Neuron (in vitro differentiated cells): Measurements from ENCODE around the gene CAPS.
"Not testable (repeated sequence)": the region's sequence is repeated elsewhere in the genome, so short reads cannot be mapped to it uniquely, and the experiment has no call there.

Experiments used
- H2AFZ ChIP-seq: one replicate; pipeline ENCODE4 v1.6.1; 2013; ENCODE audit warnings: low read depth, mild to moderate bottlenecking, inconsistent platforms, low read length, moderate library complexity
- H3K27me3 ChIP-seq: one replicate; pipeline ENCODE4 v1.6.1; 2013; ENCODE audit warnings: low read length; ENCODE audit not compliant: insufficient read depth
- H3K36me3 ChIP-seq: one replicate; pipeline ENCODE4 v1.6.1; 2013; ENCODE audit warnings: low read length; ENCODE audit not compliant: insufficient read depth
- H3K4me1 ChIP-seq: one replicate; pipeline ENCODE4 v1.6.1; 2013; ENCODE audit warnings: low read length; ENCODE audit not compliant: insufficient read depth
- H3K4me3 ChIP-seq: 2 replicates; pipeline ENCODE4 v1.5.1; 2013; ENCODE audit warnings: mild to moderate bottlenecking, low read length, moderate library complexity
- H3K9me3 ChIP-seq: one replicate; pipeline ENCODE4 v1.6.1; 2013; ENCODE audit warnings: low read length

The CAPS gene

DNA sequence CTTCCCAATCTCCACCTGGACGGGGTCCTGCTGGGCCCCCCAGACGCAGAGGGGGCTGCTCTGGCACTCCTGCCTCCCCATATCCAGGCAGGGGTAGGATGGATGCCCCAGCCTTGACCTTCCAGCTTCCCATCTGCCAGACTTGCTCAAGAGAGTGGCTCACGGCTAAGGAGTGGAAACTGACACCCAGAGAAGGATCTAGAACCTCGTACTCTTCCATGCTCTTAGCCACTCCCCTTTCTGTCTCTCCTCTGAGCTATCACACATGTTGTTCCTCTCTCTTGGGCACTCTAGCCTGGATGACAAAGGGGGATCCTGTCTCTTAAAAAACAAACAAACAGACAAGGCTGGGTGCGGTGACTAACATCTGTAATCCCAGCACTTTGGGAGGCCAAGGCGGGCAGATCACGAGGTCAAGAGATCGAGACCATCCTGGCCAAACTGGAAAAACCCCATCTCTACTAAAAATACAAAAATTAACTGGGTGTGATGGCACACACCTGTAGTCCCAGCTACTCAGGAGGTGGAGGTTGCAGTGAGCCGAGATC is 31.6 kb upstream of the CAPS start:
- no peaks in the 10 kb centered on the region for H3K9me3 ChIP-seq
- H3K4me3 ChIP-seq: no peak overlapping the region
- no peaks in the 10 kb centered on the region for H3K36me3 ChIP-seq
- H3K27me3 ChIP-seq: no peaks in the 10 kb centered on the region
- H3K4me1 ChIP-seq: peaks cover 26% of the 10 kb centered on the region
- no peak overlapping the region for H2AFZ ChIP-seq

DNA sequence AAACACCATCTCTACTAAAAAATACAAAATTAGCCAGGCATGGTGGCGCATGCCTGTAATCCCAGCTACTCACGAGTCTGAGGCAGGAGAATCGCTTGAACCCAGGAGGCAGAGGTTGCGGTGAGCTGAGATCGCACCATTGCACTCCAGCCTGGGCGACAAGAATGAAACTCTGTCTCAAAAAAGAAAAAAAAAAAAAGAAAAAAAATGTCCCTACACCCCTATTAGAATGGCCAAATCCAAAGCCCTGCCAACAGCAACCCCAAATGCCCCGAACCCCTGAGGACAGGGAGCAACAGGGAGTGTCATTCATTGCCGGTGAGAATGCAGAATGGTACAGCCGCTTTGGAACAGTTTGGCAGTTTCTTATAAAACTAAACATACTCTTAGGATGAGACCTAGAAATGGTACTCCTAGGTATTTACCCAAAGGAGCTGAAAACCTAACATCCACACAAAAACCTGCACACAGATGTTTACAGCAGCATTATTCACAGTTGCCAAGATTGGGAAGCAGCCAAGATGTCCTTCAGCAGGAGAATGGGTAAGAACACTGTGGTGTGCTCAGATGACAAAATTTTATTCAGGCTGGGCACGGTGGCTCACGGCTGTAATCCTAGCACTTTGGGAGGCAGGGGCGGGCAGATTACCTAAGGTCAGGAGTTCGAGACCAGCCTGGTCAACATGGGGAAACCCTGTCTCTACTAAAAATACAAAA is 30.7 kb upstream of the CAPS start:
- peaks cover 20% of the 10 kb centered on the region for H3K4me1 ChIP-seq
- H3K9me3 ChIP-seq, H3K36me3 ChIP-seq, H2AFZ ChIP-seq, H3K27me3 ChIP-seq, H3K4me3 ChIP-seq: not testable (repeated sequence)

GRCh38 chr19:5884065-5884811 is 29.8 kb upstream of the CAPS start:
- not testable (repeated sequence) for H3K4me3 ChIP-seq, H3K9me3 ChIP-seq, H2AFZ ChIP-seq, H3K27me3 ChIP-seq, H3K36me3 ChIP-seq
- H3K4me1 ChIP-seq: peaks cover 18% of the 10 kb centered on the region

DNA sequence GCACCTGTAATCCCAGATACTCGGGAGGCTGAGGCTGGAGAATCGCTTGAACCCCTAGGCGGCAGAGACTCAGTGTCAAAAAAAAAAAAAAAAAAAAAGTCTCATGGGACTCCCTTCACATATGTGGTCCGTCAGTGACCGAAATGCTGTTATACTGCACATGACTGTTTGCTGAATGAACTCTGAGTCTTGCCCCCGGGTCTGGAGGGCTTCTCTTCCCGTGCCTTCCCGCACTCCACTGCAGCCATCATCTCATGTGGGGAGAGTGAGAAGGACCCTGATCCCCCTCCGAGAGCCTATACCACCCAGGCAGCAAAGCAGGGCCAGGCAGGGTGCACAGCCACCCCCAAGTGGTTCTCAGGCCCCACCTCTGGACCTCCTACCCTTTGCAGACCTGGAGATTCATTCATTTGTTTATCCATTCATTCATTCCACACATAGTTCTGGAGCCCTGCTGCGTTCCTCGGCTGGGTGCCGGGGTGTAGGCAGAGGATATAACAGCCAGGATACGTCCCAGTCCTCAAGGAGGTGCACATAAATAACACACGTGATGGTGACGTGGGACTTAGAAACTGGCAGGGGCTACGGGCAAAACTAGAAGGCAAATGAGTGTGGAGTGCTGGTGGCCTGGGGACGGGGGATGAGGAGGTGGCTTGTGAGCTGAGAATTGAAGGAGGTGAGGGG is 24.6 kb upstream of the CAPS start:
- no peaks in the 10 kb centered on the region for H3K9me3 ChIP-seq
- no peak overlapping the region for H3K4me3 ChIP-seq
- H3K4me1 ChIP-seq: peaks cover 4% of the 10 kb centered on the region
- no peaks in the 10 kb centered on the region for H3K36me3 ChIP-seq
- no peaks in the 10 kb centered on the region for H3K27me3 ChIP-seq
- no peak overlapping the region for H2AFZ ChIP-seq

GRCh38 chr19:5890099-5890498 is 24.0 kb upstream of the CAPS start:
- Histone ChIP-seq H3K36me3 (peaks cover 4% of the 10 kb centered on the region), H3K4me1 (peaks cover 4% of the 10 kb centered on the region), H3K27me3 (no peaks in the 10 kb centered on the region), H3K4me3 (no peak overlapping the region), H2AFZ (no peak overlapping the region), H3K9me3 (no peaks in the 10 kb centered on the region)

- peaks cover 4% of the 10 kb centered on the region for H3K4me1 ChIP-seq
- no peak overlapping the region for H2AFZ ChIP-seq
- no peaks in the 10 kb centered on the region for H3K27me3 ChIP-seq
- H3K36me3 ChIP-seq: peaks cover 14% of the 10 kb centered on the region
- H3K9me3 ChIP-seq: no peaks in the 10 kb centered on the region
- H3K4me3 ChIP-seq: no peak overlapping the region
Observed at GRCh38 chr19:5891572-5891937, 22.5 kb upstream of the CAPS start.

DNA sequence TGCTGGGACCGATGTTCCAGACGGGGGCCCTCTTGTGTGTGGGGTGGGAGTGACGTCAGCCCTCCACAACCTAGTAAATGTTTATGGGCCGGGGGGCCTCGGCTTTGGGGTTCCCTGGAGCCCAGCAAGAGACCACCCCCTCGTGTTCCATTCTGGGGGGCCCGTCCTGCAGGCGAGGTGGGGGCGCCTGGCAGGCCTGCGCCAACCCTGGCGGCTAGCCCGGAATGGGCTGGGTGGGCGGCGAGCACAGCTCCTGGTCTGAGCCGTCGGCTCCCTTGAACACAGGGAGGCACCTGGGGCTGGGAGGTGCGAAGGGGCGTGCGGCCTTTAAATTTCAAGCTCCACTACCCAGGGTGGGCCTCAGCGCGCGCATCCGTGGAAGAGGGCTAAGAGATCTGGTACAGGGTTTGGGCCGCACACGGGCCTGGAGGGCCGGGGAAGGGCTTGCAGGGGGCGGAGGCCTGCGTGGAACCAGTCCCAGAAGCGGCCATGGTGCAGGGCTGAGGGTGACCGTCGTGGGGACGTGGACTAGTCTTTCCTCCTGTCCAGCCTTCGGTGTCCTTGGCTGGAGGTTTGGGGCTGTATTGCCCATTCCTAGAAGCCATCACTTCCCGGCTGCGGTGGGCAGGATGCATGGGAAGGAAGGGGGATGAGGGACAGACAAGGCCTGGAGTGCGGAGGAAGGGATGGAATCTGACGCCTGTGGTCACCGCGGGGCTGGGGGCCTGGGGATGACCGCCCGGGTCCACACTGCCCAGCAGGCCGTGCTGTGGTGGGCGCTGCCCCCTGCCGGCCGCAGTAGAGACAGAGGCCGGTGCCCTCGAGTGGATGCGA is 21.9 kb upstream of the CAPS start:
- peaks cover 4% of the 10 kb centered on the region for H3K4me1 ChIP-seq
- H2AFZ ChIP-seq: no peak overlapping the region
- H3K27me3 ChIP-seq: no peaks in the 10 kb centered on the region
- no peaks in the 10 kb centered on the region for H3K9me3 ChIP-seq
- no peak overlapping the region for H3K4me3 ChIP-seq
- peaks cover 14% of the 10 kb centered on the region for H3K36me3 ChIP-seq

- Histone ChIP-seq H3K27me3 (no peaks in the 10 kb centered on the region), H3K36me3 (peaks cover 14% of the 10 kb centered on the region), H3K9me3 (no peaks in the 10 kb centered on the region), H2AFZ (no peak overlapping the region), H3K4me1 (peaks cover 4% of the 10 kb centered on the region), H3K4me3 (no peak overlapping the region)
Observed at GRCh38 chr19:5892772-5893275, 21.2 kb upstream of the CAPS start.

GRCh38 chr19:5893296-5893903 is 20.7 kb upstream of the CAPS start:
- Histone ChIP-seq H3K36me3 (peaks cover 14% of the 10 kb centered on the region), H2AFZ (no peak overlapping the region), H3K4me3 (no peak overlapping the region), H3K4me1 (peaks cover 4% of the 10 kb centered on the region), H3K27me3 (no peaks in the 10 kb centered on the region), H3K9me3 (no peaks in the 10 kb centered on the region)

DNA sequence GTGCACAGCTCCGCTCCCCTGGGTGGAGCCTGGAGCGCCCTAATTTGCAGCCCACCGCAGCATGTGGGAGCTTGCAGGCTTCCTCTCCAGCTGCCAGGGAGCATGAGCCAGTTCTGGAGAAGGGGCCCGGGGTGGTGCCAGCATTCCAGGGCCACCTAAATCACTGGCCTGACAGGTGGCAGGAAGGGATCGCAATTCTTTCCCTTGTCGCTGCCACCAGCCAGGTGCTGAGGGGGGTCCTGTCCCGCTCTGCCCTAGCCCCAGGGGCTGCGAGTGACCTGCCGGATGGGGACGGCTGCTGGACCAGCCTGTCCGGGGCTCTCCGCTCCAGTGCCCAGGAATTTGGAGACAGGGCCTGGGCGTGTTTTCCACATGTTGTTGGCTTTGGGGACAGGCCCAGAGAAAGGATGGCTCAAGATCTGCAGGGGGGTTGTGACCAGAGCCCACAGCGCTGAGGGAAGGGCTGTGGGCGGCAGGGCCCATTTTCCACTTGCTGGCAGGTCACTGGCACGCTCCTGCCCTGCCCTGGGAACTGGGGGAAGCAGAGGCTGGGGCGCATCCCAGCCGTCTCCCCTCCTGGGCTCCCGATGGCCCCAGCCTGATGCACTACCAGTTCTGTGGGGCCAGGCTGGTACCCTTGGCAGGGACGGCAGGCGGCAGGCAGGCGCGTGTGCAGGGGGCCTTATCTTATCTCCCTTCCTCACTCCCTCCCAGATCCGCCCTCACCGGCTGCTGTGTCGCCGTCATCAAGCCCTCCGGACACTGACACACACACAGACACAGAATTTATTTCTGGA is 19.9 kb upstream of the CAPS start:
- Histone ChIP-seq H3K4me3 (no peak overlapping the region), H3K36me3 (peaks cover 14% of the 10 kb centered on the region), H3K27me3 (no peaks in the 10 kb centered on the region), H2AFZ (no peak overlapping the region), H3K9me3 (no peaks in the 10 kb centered on the region), H3K4me1 (peaks cover 4% of the 10 kb centered on the region)

DNA sequence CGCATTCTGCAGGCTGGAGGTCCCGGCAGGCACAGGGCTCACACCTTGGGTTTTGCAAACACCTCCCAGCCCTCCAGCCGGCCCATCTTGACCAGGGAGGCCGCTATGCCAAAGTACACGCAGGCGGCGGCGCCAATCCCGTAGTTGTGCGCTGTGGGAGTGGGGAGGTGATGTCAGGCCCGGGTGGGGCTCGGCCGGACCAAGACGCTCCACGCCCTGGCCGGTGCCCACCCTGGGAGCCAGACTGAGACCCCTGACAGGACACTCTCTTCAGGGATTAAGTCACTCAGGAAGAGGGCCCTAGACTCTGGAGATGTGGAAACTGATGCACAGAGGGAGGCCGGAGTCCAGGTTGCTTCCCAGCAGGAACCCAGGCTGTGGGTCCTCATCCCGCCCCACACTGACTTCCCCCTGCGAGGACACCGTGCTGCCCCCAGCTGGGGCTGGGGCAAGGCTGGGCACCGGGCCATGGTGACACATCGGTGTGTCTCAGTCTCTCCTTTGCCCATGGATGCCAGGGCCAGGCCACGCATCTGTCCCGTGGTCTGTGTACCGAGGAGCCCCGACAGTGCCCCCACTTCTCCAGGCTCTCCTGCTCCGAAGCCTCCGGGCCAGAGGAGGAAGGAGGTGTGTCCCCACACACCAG is 19.2 kb upstream of the CAPS start:
- H2AFZ ChIP-seq: no peak overlapping the region
- no peaks in the 10 kb centered on the region for H3K27me3 ChIP-seq
- no peaks in the 10 kb centered on the region for H3K9me3 ChIP-seq
- H3K4me1 ChIP-seq: peaks cover 4% of the 10 kb centered on the region
- peaks cover 14% of the 10 kb centered on the region for H3K36me3 ChIP-seq
- H3K4me3 ChIP-seq: no peak overlapping the region
